SK-N-SH (cell line): ENCODE measurements around the gene GOLGA3. TPM values are rescaled to one million over a fixed set of nuclear protein-coding genes. Genes with fewer than 3 reads are reported as not detected.
"Not testable (repeated sequence)": the region's sequence is repeated elsewhere in the genome, so short reads cannot be mapped to it uniquely, and the experiment has no call there.

Source experiments
- CTCF ChIA-PET: fragments of 300-600, 350-600 bp; formaldehyde crosslinking; extraction: SDS; loops from one replicate; lab custom pipeline; 2021; lab: Yijun Ruan, JAX
- POLR2A ChIA-PET: fragments of 350-600 bp; sonication (Branson Sonifier 250); formaldehyde crosslinking; extraction: SDS; loops from one replicate; lab custom pipeline; 2020; ENCODE audit warnings: antibody characterized with exemption, inconsistent platforms; lab: Yijun Ruan, JAX
- DNase-seq: peaks from one replicate; pipeline ENCODE4 v3.0.0; 2012
- H2AFZ ChIP-seq: fragments of 200-600 bp; sonication (generic); 2 replicates; pipeline ENCODE4 v1.8.1; 2016; ENCODE audit warnings: antibody characterized with exemption, mild to moderate bottlenecking, low read depth
- H3F3A ChIP-seq: fragments of 200-600 bp; sonication (generic); replicated peaks from 2 replicates; pipeline ENCODE3; 2016; ENCODE audit warnings: antibody characterized with exemption, mild to moderate bottlenecking; ENCODE audit not compliant: insufficient read depth
- H3K27ac ChIP-seq, 2 experiments: fragments of 200-500 bp in 1 of 2; fragments of 200-600 bp in 1 of 2; sonication (Bioruptor generic) in 1 of 2; sonication (generic), shearing (Covaris generic) in 1 of 2; 2 replicates each; pipeline versions ENCODE4 v1.5.1 to v1.6.1; 2014 to 2016; ENCODE audit warnings: low read depth in 2 of 2, inconsistent platforms in 1 of 2, low read length in 1 of 2, mild to moderate bottlenecking in 1 of 2, mixed read lengths in 1 of 2
- H3K27me3 ChIP-seq: fragments of 200-600 bp; sonication (generic), shearing (Covaris generic); 2 replicates; pipeline ENCODE4 v1.6.1; 2016; ENCODE audit warnings: mixed run types; ENCODE audit not compliant: insufficient read depth
- H3K36me3 ChIP-seq, 2 experiments: fragments of 200-500 bp in 1 of 2; fragments of 200-600 bp in 1 of 2; sonication (Bioruptor generic) in 1 of 2; sonication (generic) in 1 of 2; replicated peaks in 1 of 2; 2 replicates each; pipeline versions ENCODE3 to v1.5.1; 2014 to 2016; ENCODE audit warnings: low read length in 1 of 2, mild to moderate bottlenecking in 1 of 2; ENCODE audit not compliant: insufficient read depth in 2 of 2, control insufficient read depth in 1 of 2
- H3K4me1 ChIP-seq, 2 experiments: fragments of 200-500 bp in 1 of 2; fragments of 200-600 bp in 1 of 2; sonication (Bioruptor generic) in 1 of 2; sonication (generic), shearing (Covaris generic) in 1 of 2; 2 replicates each; pipeline versions ENCODE4 v1.5.1 to v1.6.1; 2014 to 2016; ENCODE audit warnings: low read depth in 1 of 2, low read length in 1 of 2, mixed run types in 1 of 2; ENCODE audit not compliant: insufficient read depth in 2 of 2, control insufficient read depth in 1 of 2
- H3K4me2 ChIP-seq: fragments of 200-600 bp; sonication (generic), shearing (Covaris generic); 2 replicates; pipeline ENCODE4 v1.6.1; 2017; ENCODE audit warnings: mixed run types
- H3K4me3 ChIP-seq, 2 experiments: fragments of 200-500 bp in 1 of 2; fragments of 200-600 bp in 1 of 2; sonication (Bioruptor generic) in 1 of 2; sonication (generic), shearing (Covaris generic) in 1 of 2; 2 replicates each; pipeline versions ENCODE4 v1.5.1 to v1.8.1; 2014 to 2016; ENCODE audit warnings: low read depth in 2 of 2, inconsistent platforms in 1 of 2, low read length in 1 of 2, mild to moderate bottlenecking in 1 of 2, mixed read lengths in 1 of 2, moderate library complexity in 1 of 2
- H3K79me2 ChIP-seq: fragments of 200-600 bp; sonication (generic); 2 replicates; pipeline ENCODE4 v1.8.1; 2017; ENCODE audit warnings: mild to moderate bottlenecking; ENCODE audit not compliant: insufficient read depth
- H3K9ac ChIP-seq: fragments of 200-600 bp; sonication (generic); 2 replicates; pipeline ENCODE4 v1.6.1; 2017; ENCODE audit warnings: mixed run types
- H3K9me2 ChIP-seq: fragments of 200-600 bp; sonication (generic); 2 replicates; pipeline ENCODE4 v1.6.1; 2017; ENCODE audit warnings: mixed run types
- H3K9me3 ChIP-seq: fragments of 200-600 bp; sonication (generic); 2 replicates; pipeline ENCODE4 v1.6.1; 2017; ENCODE audit warnings: mixed run types, mild to moderate bottlenecking, moderate library complexity
- H4K20me1 ChIP-seq: fragments of 200-600 bp; sonication (generic); 2 replicates; pipeline ENCODE4 v1.6.1; 2017; ENCODE audit warnings: mild to moderate bottlenecking, mixed run types; ENCODE audit not compliant: insufficient read depth
- CHD2 ChIP-seq: fragments of 150-350 bp; IDR thresholded peaks from 2 replicates; pipeline ENCODE4 v1.6.1; 2018; ENCODE audit warnings: low read length; ENCODE audit not compliant: partially characterized antibody
- FOXM1 ChIP-seq: IDR thresholded peaks from 2 replicates; pipeline ENCODE4 v1.4.0; 2012; ENCODE audit warnings: low read depth, mild to moderate bottlenecking
- GATA2 ChIP-seq: sonication (generic); formaldehyde crosslinking; IDR thresholded peaks from 2 replicates; pipeline ENCODE4 v1.5.0; 2020; ENCODE audit warnings: mild to moderate bottlenecking, missing genetic modification reagents
- IRF3 ChIP-seq: fragments of 150-350 bp; IDR thresholded peaks from 2 replicates; pipeline ENCODE4 v1.6.1; 2016; ENCODE audit warnings: mild to moderate bottlenecking, low read depth, low read length
- MXI1 ChIP-seq: IDR thresholded peaks from 2 replicates; pipeline ENCODE4 v1.6.1; 2012; ENCODE audit warnings: mild to moderate bottlenecking, low read depth, low read length, improper control_type of control experiment
- NRF1 ChIP-seq: IDR thresholded peaks from 2 replicates; pipeline ENCODE4 v1.6.1; 2012; ENCODE audit warnings: low read depth, mild to moderate bottlenecking, low read length
- PBX3 ChIP-seq: IDR thresholded peaks from 2 replicates; pipeline ENCODE4; 2012
- POLR2AphosphoS5 ChIP-seq: IDR thresholded peaks from 2 replicates; pipeline ENCODE4 v1.6.1; 2012; ENCODE audit warnings: low read depth, low read length
- RAD21 ChIP-seq: IDR thresholded peaks from 2 replicates; pipeline ENCODE4 v1.6.1; 2012; ENCODE audit warnings: mild to moderate bottlenecking, low read length
- SMC3 ChIP-seq: IDR thresholded peaks from 2 replicates; pipeline ENCODE4 v1.6.1; 2012; ENCODE audit warnings: low read depth, low read length, improper control_type of control experiment
- TAF1 ChIP-seq: IDR thresholded peaks from 2 replicates; pipeline ENCODE4 v1.6.1; 2012; ENCODE audit warnings: low read depth, mild to moderate bottlenecking, low read length, moderate library complexity, borderline replicate concordance
- TEAD4 ChIP-seq: IDR thresholded peaks from 2 replicates; pipeline ENCODE4 v1.4.0; 2012; ENCODE audit warnings: mild to moderate bottlenecking, borderline replicate concordance; ENCODE audit not compliant: insufficient read depth
- YY1 ChIP-seq: IDR thresholded peaks from 2 replicates; pipeline ENCODE4 v1.4.0; 2012; ENCODE audit warnings: low read depth, mild to moderate bottlenecking
- WGBS: methylation state at CpG from one replicate; pipeline ENCODE4 v1.1.6; 2017; ENCODE audit warnings: low lambda C conversion rate; 5-methylcytosine and 5-hydroxymethylcytosine counted together
- polyA plus RNA-seq, 3 experiments: library from polyadenylated mRNA; depleted of rRNA; stranded (reverse); fragments of >200 nt; gene quantifications; 2 replicates each; pipeline ENCODE4 v1.2.3, GENCODE V29; 2012
- TF ChIP-seq, protein P1 (sequence below): IDR thresholded peaks from 2 replicates; pipeline ENCODE4 v1.4.0; 2012; ENCODE audit warnings: low read depth

The GOLGA3 gene
- polyA plus RNA-seq, 1 of the 3 experiments (the other 2 are of a cell fraction): 16.9 TPM

GRCh38 chr12:132754160-132754932 is 74.3 kb downstream of the GOLGA3 start:
- H4K20me1 ChIP-seq: peaks cover 94% of the 10 kb centered on the region
- peaks cover 2% of the 10 kb centered on the region for H3F3A ChIP-seq
- no peak overlapping the region for H2AFZ ChIP-seq
- no peak overlapping the region for H3K4me3 ChIP-seq
- no peaks in the 10 kb centered on the region for H3K27me3 ChIP-seq
- H3K79me2 ChIP-seq: peaks cover 95% of the 10 kb centered on the region
- ChIA-PET CTCF (interaction anchor here (4.2 kb wide), 1 partner anchor 14 kb away, joined by 24 read pairs; no protein-coding TSS in a partner anchor), POLR2A (no interaction called here)
- H3K27ac ChIP-seq: no peak overlapping the region
- 95% methylated on average over 14 of the region's 14 CpGs for WGBS
- H3K9me2 ChIP-seq: no peaks in the 10 kb centered on the region
- H3K9me3 ChIP-seq: no peaks in the 10 kb centered on the region
- TF ChIP-seq IRF3 (no peak), SMC3 (no peak), GATA2 (CRISPR knock-in tag) (no peak), CHD2 (no peak), RAD21 (no peak), MXI1 (no peak), TAF1 (no peak), NRF1 (no peak), YY1 (no peak), FOXM1 (no peak), POLR2AphosphoS5 (no peak), PBX3 (no peak), TEAD4 (no peak)
- TF ChIP-seq, protein P1, sequence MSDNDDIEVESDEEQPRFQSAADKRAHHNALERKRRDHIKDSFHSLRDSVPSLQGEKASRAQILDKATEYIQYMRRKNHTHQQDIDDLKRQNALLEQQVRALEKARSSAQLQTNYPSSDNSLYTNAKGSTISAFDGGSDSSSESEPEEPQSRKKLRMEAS: no peak
- H3K9ac ChIP-seq: no peak overlapping the region
- no peak overlapping the region for H3K4me2 ChIP-seq
- peaks cover 26 to 63% of the 10 kb centered on the region in 2 experiments for H3K36me3 ChIP-seq
- no peak for DNase-seq
- no peaks in the 10 kb centered on the region for H3K4me1 ChIP-seq

GRCh38 chr12:132753670-132754069 is 75.0 kb downstream of the GOLGA3 start:
- CTCF ChIA-PET: interaction anchor here (4.2 kb wide), 1 partner anchor 14 kb away, joined by 24 read pairs; no protein-coding TSS in a partner anchor
- POLR2A ChIA-PET, H3K4me1 ChIP-seq, H3K9ac ChIP-seq, H3K27me3 ChIP-seq, H3K27ac ChIP-seq, H2AFZ ChIP-seq, H3K4me3 ChIP-seq, H3F3A ChIP-seq, H3K9me3 ChIP-seq, H3K9me2 ChIP-seq, DNase-seq, H3K4me2 ChIP-seq: not testable (repeated sequence)
- 96% methylated on average over 7 of the region's 7 CpGs for WGBS
- H3K79me2 ChIP-seq: peaks cover 98% of the 10 kb centered on the region
- peaks cover 27 to 61% of the 10 kb centered on the region in 2 experiments for H3K36me3 ChIP-seq
- H4K20me1 ChIP-seq: peaks cover 93% of the 10 kb centered on the region
